EH (cell line): ENCODE data around the gene ADARB2.
"Not testable (repeated sequence)": the region's sequence is repeated elsewhere in the genome, so short reads cannot be mapped to it uniquely, and the experiment has no call there.

Source experiments
- DNase-seq: peaks from one replicate; pipeline ENCODE4 v3.0.0-alpha.2; 2015; ENCODE audit warnings: low read depth

Gene ADARB2

GRCh38 chr10:1642600-1643160, 94.6 kb downstream of the ADARB2 start:
- no peak for DNase-seq

GRCh38 chr10:1641402-1641801, 95.9 kb downstream of the ADARB2 start:
- no peak for DNase-seq

- no peak for DNase-seq
Observed at GRCh38 chr10:1638889-1639419, 98.4 kb downstream of the ADARB2 start.

GRCh38 chr10:1635340-1635739, 102.0 kb downstream of the ADARB2 start:
- DNase-seq, result no peak

- DNase-seq, result no peak
Observed at GRCh38 chr10:1634239-1634638, 103.1 kb downstream of the ADARB2 start.

- DNase-seq, result no peak
Observed at GRCh38 chr10:1633783-1634182, 103.5 kb downstream of the ADARB2 start.

GRCh38 chr10:1632596-1632995, 104.7 kb downstream of the ADARB2 start:
- DNase-seq, result no peak

GRCh38 chr10:1632141-1632540, 105.2 kb downstream of the ADARB2 start:
- DNase-seq, result no peak

- no peak for DNase-seq
Observed at GRCh38 chr10:1631282-1631681, 106.0 kb downstream of the ADARB2 start.

GRCh38 chr10:1630304-1630703, 107.0 kb downstream of the ADARB2 start:
- no peak for DNase-seq

GRCh38 chr10:1629326-1630198, 107.8 kb downstream of the ADARB2 start:
- no peak for DNase-seq

- no peak for DNase-seq
Observed at GRCh38 chr10:1628757-1629156, 108.6 kb downstream of the ADARB2 start.

GRCh38 chr10:1627945-1628344, 109.4 kb downstream of the ADARB2 start:
- DNase-seq, result no peak

- no peak for DNase-seq
Observed at GRCh38 chr10:1626835-1627234, 110.5 kb downstream of the ADARB2 start.

- DNase-seq, result no peak
Observed at GRCh38 chr10:1626410-1626809, 110.9 kb downstream of the ADARB2 start.

GRCh38 chr10:1625731-1626130, 111.6 kb downstream of the ADARB2 start:
- DNase-seq, result no peak

GRCh38 chr10:1625079-1625478, 112.2 kb downstream of the ADARB2 start:
- no peak for DNase-seq

GRCh38 chr10:1624240-1624639, 113.1 kb downstream of the ADARB2 start:
- no peak for DNase-seq

- DNase-seq, result no peak
Observed at GRCh38 chr10:1620803-1621202, 116.5 kb downstream of the ADARB2 start.

GRCh38 chr10:1617376-1618317, 119.7 kb downstream of the ADARB2 start:
- not testable (repeated sequence) for DNase-seq

- not testable (repeated sequence) for DNase-seq
Observed at GRCh38 chr10:1616701-1617100, 120.6 kb downstream of the ADARB2 start.
